Mammary epithelial cell (primary cell): ENCODE data around the gene KXD1.

ENCODE experiments used
- CTCF ChIP-seq, 2 donors: IDR thresholded peaks in 1 of 2; conservative IDR thresholded peaks in 1 of 2; 2 replicates each; pipeline ENCODE4 v1.5.1; 2011 to 2012; ENCODE audit warnings: inconsistent platforms in 2 of 2, low read length in 2 of 2, mild to moderate bottlenecking in 2 of 2, control low read depth in 1 of 2, low read depth in 1 of 2; ENCODE audit not compliant: insufficient read depth in 1 of 2; ENCODE audit errors: extremely low read depth in 1 of 2
- EZH2 ChIP-seq: IDR thresholded peaks from 2 replicates; pipeline ENCODE4 v1.6.1; 2012; ENCODE audit warnings: low read length, inconsistent platforms, borderline replicate concordance

- TF ChIP-seq CTCF (conservative IDR thresholded peaks at IDR 0.05 in 1 of 2, IDR thresholded peaks at IDR 0.05 in 1 of 2; ENCODE audit: extremely low read depth in 1 of 2, insufficient read depth in 1 of 2, low read depth in 1 of 2, low read length in 2 of 2) (no peak), EZH2 (no peak)
Observed at GRCh38 chr19:18608102-18608804, 50.6 kb downstream of the KXD1 start.
